Liver (tissue), 2 donors: Measurements from ENCODE around the gene RAPGEF4.

ENCODE experiments used
- TF ChIP-seq, protein P1 (sequence below): fragments of 150-350 bp; IDR thresholded peaks from 2 replicates; pipeline ENCODE4 v1.5.1; 2017; ENCODE audit warnings: improper control_type of control experiment, low read depth, low read length; ENCODE audit not compliant: missing input control
- TF ChIP-seq, protein P2 (sequence below): IDR thresholded peaks from 2 replicates; pipeline ENCODE4 v1.6.1; 2016; ENCODE audit warnings: antibody characterized with exemption, mild to moderate bottlenecking
- donor health status: healthy.

DNA sequence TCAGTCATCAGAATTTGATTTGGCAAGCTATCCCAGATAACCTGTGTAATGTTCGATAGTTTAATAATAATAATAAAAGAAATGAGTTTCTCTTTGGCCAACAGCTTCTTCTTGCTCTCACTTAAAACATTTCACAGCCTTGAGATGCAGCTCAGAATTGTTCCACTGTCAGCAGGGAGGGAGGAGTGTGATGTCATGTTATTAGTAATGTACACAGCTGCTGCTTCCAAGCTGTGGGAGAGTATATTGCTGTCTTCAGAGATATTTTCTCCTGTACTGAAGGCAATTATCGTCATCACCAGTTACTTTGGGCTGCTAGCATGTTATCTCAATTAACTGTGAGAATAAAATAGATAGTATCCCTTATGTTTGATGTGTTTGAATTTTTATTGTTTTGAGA lies 193.1 kb downstream of the RAPGEF4 start:
- TF ChIP-seq, protein P1, sequence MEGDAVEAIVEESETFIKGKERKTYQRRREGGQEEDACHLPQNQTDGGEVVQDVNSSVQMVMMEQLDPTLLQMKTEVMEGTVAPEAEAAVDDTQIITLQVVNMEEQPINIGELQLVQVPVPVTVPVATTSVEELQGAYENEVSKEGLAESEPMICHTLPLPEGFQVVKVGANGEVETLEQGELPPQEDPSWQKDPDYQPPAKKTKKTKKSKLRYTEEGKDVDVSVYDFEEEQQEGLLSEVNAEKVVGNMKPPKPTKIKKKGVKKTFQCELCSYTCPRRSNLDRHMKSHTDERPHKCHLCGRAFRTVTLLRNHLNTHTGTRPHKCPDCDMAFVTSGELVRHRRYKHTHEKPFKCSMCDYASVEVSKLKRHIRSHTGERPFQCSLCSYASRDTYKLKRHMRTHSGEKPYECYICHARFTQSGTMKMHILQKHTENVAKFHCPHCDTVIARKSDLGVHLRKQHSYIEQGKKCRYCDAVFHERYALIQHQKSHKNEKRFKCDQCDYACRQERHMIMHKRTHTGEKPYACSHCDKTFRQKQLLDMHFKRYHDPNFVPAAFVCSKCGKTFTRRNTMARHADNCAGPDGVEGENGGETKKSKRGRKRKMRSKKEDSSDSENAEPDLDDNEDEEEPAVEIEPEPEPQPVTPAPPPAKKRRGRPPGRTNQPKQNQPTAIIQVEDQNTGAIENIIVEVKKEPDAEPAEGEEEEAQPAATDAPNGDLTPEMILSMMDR = no peak
- TF ChIP-seq, protein P2, sequence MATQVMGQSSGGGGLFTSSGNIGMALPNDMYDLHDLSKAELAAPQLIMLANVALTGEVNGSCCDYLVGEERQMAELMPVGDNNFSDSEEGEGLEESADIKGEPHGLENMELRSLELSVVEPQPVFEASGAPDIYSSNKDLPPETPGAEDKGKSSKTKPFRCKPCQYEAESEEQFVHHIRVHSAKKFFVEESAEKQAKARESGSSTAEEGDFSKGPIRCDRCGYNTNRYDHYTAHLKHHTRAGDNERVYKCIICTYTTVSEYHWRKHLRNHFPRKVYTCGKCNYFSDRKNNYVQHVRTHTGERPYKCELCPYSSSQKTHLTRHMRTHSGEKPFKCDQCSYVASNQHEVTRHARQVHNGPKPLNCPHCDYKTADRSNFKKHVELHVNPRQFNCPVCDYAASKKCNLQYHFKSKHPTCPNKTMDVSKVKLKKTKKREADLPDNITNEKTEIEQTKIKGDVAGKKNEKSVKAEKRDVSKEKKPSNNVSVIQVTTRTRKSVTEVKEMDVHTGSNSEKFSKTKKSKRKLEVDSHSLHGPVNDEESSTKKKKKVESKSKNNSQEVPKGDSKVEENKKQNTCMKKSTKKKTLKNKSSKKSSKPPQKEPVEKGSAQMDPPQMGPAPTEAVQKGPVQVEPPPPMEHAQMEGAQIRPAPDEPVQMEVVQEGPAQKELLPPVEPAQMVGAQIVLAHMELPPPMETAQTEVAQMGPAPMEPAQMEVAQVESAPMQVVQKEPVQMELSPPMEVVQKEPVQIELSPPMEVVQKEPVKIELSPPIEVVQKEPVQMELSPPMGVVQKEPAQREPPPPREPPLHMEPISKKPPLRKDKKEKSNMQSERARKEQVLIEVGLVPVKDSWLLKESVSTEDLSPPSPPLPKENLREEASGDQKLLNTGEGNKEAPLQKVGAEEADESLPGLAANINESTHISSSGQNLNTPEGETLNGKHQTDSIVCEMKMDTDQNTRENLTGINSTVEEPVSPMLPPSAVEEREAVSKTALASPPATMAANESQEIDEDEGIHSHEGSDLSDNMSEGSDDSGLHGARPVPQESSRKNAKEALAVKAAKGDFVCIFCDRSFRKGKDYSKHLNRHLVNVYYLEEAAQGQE = no peak
